ENCODE data around the gene HARBI1. TPM values are rescaled to one million over a fixed set of nuclear protein-coding genes. Genes with fewer than 3 reads are reported as not detected.

HARBI1 gene
- total RNA-seq, 1 experiment from 2014 or later, result 6.3 TPM

DNA sequence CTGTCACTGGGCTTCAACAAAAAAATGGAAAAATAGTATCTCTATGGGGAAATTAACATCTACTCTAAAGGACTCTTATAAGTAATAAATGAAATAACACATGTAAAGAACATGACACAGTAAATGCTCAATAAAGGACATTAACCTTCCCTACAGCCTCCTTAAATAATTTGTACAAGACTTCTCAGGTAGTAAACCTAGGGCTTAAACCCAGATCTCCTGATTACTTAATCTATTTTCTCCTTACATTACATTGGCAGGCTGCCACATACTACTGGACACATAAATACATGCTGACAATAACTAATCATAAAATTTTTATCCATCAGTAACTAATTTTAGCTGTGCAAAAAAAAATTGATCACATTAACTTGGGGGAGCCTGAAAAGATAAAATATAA, 28.1 kb downstream of the HARBI1 start:
- H3K4me3 Mint-ChIP-seq, result no peak overlapping the region
- peaks cover 5% of the 10 kb centered on the region for H3K23me2 ChIP-seq (ENCODE audit: insufficient read length, low read depth, low read length, poor library complexity, severe bottlenecking)
- TF ChIP-seq, protein P1, sequence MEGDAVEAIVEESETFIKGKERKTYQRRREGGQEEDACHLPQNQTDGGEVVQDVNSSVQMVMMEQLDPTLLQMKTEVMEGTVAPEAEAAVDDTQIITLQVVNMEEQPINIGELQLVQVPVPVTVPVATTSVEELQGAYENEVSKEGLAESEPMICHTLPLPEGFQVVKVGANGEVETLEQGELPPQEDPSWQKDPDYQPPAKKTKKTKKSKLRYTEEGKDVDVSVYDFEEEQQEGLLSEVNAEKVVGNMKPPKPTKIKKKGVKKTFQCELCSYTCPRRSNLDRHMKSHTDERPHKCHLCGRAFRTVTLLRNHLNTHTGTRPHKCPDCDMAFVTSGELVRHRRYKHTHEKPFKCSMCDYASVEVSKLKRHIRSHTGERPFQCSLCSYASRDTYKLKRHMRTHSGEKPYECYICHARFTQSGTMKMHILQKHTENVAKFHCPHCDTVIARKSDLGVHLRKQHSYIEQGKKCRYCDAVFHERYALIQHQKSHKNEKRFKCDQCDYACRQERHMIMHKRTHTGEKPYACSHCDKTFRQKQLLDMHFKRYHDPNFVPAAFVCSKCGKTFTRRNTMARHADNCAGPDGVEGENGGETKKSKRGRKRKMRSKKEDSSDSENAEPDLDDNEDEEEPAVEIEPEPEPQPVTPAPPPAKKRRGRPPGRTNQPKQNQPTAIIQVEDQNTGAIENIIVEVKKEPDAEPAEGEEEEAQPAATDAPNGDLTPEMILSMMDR (conservative IDR thresholded peaks at IDR 0.05), result no peak
- no peaks in the 10 kb centered on the region for H4K20me1 ChIP-seq (ENCODE audit: control insufficient read depth, insufficient read depth, insufficient read length)
- peaks cover 8% of the 10 kb centered on the region for H3K79me1 ChIP-seq (ENCODE audit: insufficient read depth, low read depth, low read length, poor library complexity, severe bottlenecking)
- H2BK20ac ChIP-seq (ENCODE audit: low read depth, low read length, poor library complexity, severe bottlenecking), result no peak overlapping the region
- H3K4me2 ChIP-seq (ENCODE audit: insufficient read depth, insufficient read length, low read length), result no peak overlapping the region
- no peak overlapping the region for H3K14ac ChIP-seq (ENCODE audit: insufficient read depth, low read length)
- DNase-seq, result no peak
- H3K79me2 ChIP-seq (ENCODE audit: insufficient read depth, low read length), result peaks cover 19% of the 10 kb centered on the region; the same call in 1 of the 2 replicates
- H3K27me3 ChIP-seq (ENCODE audit: insufficient read depth, low read length), result no peaks in the 10 kb centered on the region
- no peak overlapping the region for H2BK15ac ChIP-seq (ENCODE audit: low read depth, low read length)
- H2AK5ac ChIP-seq (ENCODE audit: insufficient read length, low read length), result no peak overlapping the region
- no peaks in the 10 kb centered on the region for H3K27me3 Mint-ChIP-seq (ENCODE audit: low read depth)
- no peak overlapping the region for H4K91ac ChIP-seq (ENCODE audit: insufficient read length, low read depth, low read length)
- H3K18ac ChIP-seq (ENCODE audit: insufficient read length, low read depth, low read length), result no peak overlapping the region
- no peak overlapping the region for H3K23ac ChIP-seq (ENCODE audit: insufficient read length, low read depth, low read length)
- H3T11ph ChIP-seq (ENCODE audit: low read length), result no peak overlapping the region
- H3K4me1 ChIP-seq (ENCODE audit: insufficient read depth, low read length), result no peaks in the 10 kb centered on the region
- no peak overlapping the region for H3K9ac ChIP-seq (ENCODE audit: extremely low read depth, insufficient read length, low read length)
- no peak overlapping the region for H4K5ac ChIP-seq (ENCODE audit: insufficient read length, low read depth, low read length)
- no peaks in the 10 kb centered on the region for H3K9me3 ChIP-seq (ENCODE audit: control insufficient read depth, low read depth, low read length)
- no peak overlapping the region for H2BK12ac ChIP-seq (ENCODE audit: insufficient read length, low read depth, low read length)
- H3K9me3 Mint-ChIP-seq, result no peaks in the 10 kb centered on the region; a peak in 1 of 5 replicates
- no peak overlapping the region for H3K27ac Mint-ChIP-seq
- no peak overlapping the region for H3K56ac ChIP-seq (ENCODE audit: insufficient read length, low read depth, low read length)
- H2BK5ac ChIP-seq (ENCODE audit: insufficient read length, low read length), result no peak overlapping the region
- no peak overlapping the region for H3K27ac ChIP-seq (ENCODE audit: insufficient read length, low read depth, low read length)
- H3K4me1 Mint-ChIP-seq, result peaks cover 12 to 14% of the 10 kb centered on the region in 2 experiments
- H2BK120ac ChIP-seq (ENCODE audit: low read depth, low read length, poor library complexity, severe bottlenecking), result no peak overlapping the region
- H3K36me3 Mint-ChIP-seq (ENCODE audit: insufficient read depth in 1 of 3, low read depth in 3 of 3), result peaks cover 0 to 6% (median 5%) of the 10 kb centered on the region in 3 experiments; a peak in 3 of 7 replicates
- H4K8ac ChIP-seq (replicated peaks; ENCODE audit: insufficient read length, low read depth, low read length), result no peak overlapping the region
- no peak overlapping the region for H3K4ac ChIP-seq (ENCODE audit: low read depth, low read length)
- no peak overlapping the region for H2AFZ ChIP-seq (ENCODE audit: low read length)
